HepG2 (cell line): ENCODE measurements around the gene PAPOLB. TPM values are rescaled to one million over a fixed set of nuclear protein-coding genes. Genes with fewer than 3 reads are reported as not detected.

Source experiments
- ATAC-seq: fragments of 200-7000 bp; cut with Tn5 transposase; 3 replicates; pipeline ENCODE4 v1.9.1; 2020; ENCODE audit warnings: mild to moderate bottlenecking, moderate library complexity
- BruUV-seq: library from RNA; stranded (reverse); fragments of 400-500 nt; replicated peaks from 2 replicates; lab custom pipeline; 2021; lab: Mats Ljungman, UMichigan
- CTCF ChIA-PET: fragments of 300-600 bp; formaldehyde crosslinking; extraction: SDS; loops from one replicate; lab custom pipeline; 2021; ENCODE audit warnings: low total read pairs, inconsistent platforms, low intra/inter-chr PET ratio; lab: Yijun Ruan, JAX
- POLR2A ChIA-PET: fragments of 350-600 bp; sonication (Branson Sonifier 250); formaldehyde crosslinking; loops from one replicate; lab custom pipeline; 2020; ENCODE audit warnings: antibody characterized with exemption, inconsistent platforms; lab: Yijun Ruan, JAX
- DNase-seq: peaks from one replicate; pipeline ENCODE4 v3.0.0-alpha.2; 2015; ENCODE audit warnings: low spot score
- FAIRE-seq: peaks from 3 replicates; lab custom pipeline; 2011; peaks lifted over from hg19 to GRCh38; lab: Jason Lieb, UNC
- H2AFZ ChIP-seq: one replicate; pipeline ENCODE4 v1.6.1; 2011; ENCODE audit warnings: low read length, inconsistent platforms
- H3K27ac ChIP-seq: fragments of 300-600 bp; 3 replicates; pipeline ENCODE4 v1.8.0; 2011; ENCODE audit warnings: mixed run types, mild to moderate bottlenecking, mixed read lengths, low read length, inconsistent platforms; ENCODE audit not compliant: insufficient read depth; ENCODE audit errors: extremely low read length
- H3K27me3 ChIP-seq, 2 experiments: fragments of 200-600 bp in 1 of 2; 2 replicates in 1 of 2; 3 replicates in 1 of 2; pipeline versions ENCODE4 v1.6.0 to v1.8.0; 2011; ENCODE audit warnings: low read length in 2 of 2, mild to moderate bottlenecking in 2 of 2, moderate library complexity in 2 of 2, inconsistent platforms in 1 of 2; ENCODE audit not compliant: insufficient read depth in 2 of 2, control insufficient read depth in 1 of 2
- H3K36me3 ChIP-seq, 2 experiments: fragments of 200-600 bp in 1 of 2; replicated peaks in 1 of 2; 2 replicates in 1 of 2; 3 replicates in 1 of 2; pipeline versions ENCODE4 v1.5.1 to v1.8.0; 2011; ENCODE audit warnings: low read length in 2 of 2, inconsistent platforms in 1 of 2; ENCODE audit not compliant: insufficient read depth in 2 of 2, control insufficient read depth in 1 of 2
- H3K4me1 ChIP-seq: 2 replicates; pipeline ENCODE4 v1.5.1; 2012; ENCODE audit warnings: low read length, inconsistent platforms; ENCODE audit not compliant: insufficient read depth
- H3K4me2 ChIP-seq: 2 replicates; pipeline ENCODE4 v1.6.0; 2011; ENCODE audit warnings: low read depth, low read length, inconsistent platforms
- H3K4me3 ChIP-seq, 3 experiments: fragments of 200-600 bp in 1 of 3; sonication (generic), shearing (Covaris generic) in 1 of 3; replicated peaks in 1 of 3; 2 replicates each; pipeline ENCODE4 v1.5.1; 2011 to 2016; ENCODE audit warnings: low read length in 3 of 3, inconsistent platforms in 2 of 3, low read depth in 2 of 3, mild to moderate bottlenecking in 2 of 3, control low read depth in 1 of 3, mixed read lengths in 1 of 3; ENCODE audit not compliant: insufficient read depth in 1 of 3
- H3K79me2 ChIP-seq: one replicate; pipeline ENCODE4 v1.6.1; 2011; ENCODE audit warnings: low read length, inconsistent platforms; ENCODE audit not compliant: insufficient read depth
- H3K9ac ChIP-seq: 2 replicates; pipeline ENCODE4 v1.6.0; 2011; ENCODE audit warnings: mild to moderate bottlenecking, low read depth, low read length, inconsistent platforms; ENCODE audit not compliant: insufficient read depth
- H3K9me3 ChIP-seq: 2 replicates; pipeline ENCODE4 v1.5.1; 2012; ENCODE audit warnings: mild to moderate bottlenecking, low read length
- H4K20me1 ChIP-seq: 2 replicates; pipeline ENCODE4 v1.6.0; 2011; ENCODE audit warnings: inconsistent platforms, mild to moderate bottlenecking, low read length, moderate library complexity; ENCODE audit not compliant: insufficient read depth
- CBFB ChIP-seq: sonication (generic); formaldehyde crosslinking; IDR thresholded peaks from 2 replicates; pipeline ENCODE4 v1.4.0; 2020; ENCODE audit warnings: missing genetic modification reagents
- ESRRA ChIP-seq: sonication (generic); formaldehyde crosslinking; IDR thresholded peaks from 2 replicates; pipeline ENCODE4 v1.5.1; 2020; ENCODE audit warnings: mild to moderate bottlenecking, low read depth, missing genetic modification reagents
- GABPB1 ChIP-seq: IDR thresholded peaks from 2 replicates; pipeline ENCODE4 v1.6.1; 2016; ENCODE audit warnings: mild to moderate bottlenecking, missing genetic modification reagents, moderate library complexity, missing compliant biosample characterization
- HOXD1 ChIP-seq: sonication (generic); formaldehyde crosslinking; IDR thresholded peaks from 2 replicates; pipeline ENCODE4 v1.5.0; 2020; ENCODE audit warnings: missing genetic modification reagents
- KAT8 ChIP-seq: IDR thresholded peaks from 2 replicates; pipeline ENCODE4 v1.6.1; 2016; ENCODE audit warnings: missing genetic modification reagents, missing compliant biosample characterization
- PAWR ChIP-seq: sonication (generic); formaldehyde crosslinking; IDR thresholded peaks from 2 replicates; pipeline ENCODE4 v1.4.0; 2020; ENCODE audit warnings: missing genetic modification reagents, mild to moderate bottlenecking, borderline replicate concordance
- SOX5 ChIP-seq: IDR thresholded peaks from 2 replicates; pipeline ENCODE4 v1.6.1; 2016; ENCODE audit warnings: borderline replicate concordance
- SUZ12 ChIP-seq: fragments of 150-350 bp; IDR thresholded peaks from 2 replicates; pipeline ENCODE4 v1.6.1; 2014; ENCODE audit warnings: low read depth, low read length
- TARDBP ChIP-seq: sonication (generic); formaldehyde crosslinking; IDR thresholded peaks from 2 replicates; pipeline ENCODE4 v1.8.0; 2022; ENCODE audit warnings: mild to moderate bottlenecking, missing genetic modification reagents
- ZFP37 ChIP-seq: sonication (generic); formaldehyde crosslinking; IDR thresholded peaks from 2 replicates; pipeline ENCODE4 v1.4.0; 2020; ENCODE audit warnings: missing genetic modification reagents, borderline replicate concordance
- ZNF367 ChIP-seq: sonication (generic); formaldehyde crosslinking; IDR thresholded peaks from 2 replicates; pipeline ENCODE4 v1.4.0; 2020; ENCODE audit warnings: missing genetic modification reagents, borderline replicate concordance
- ZNF441 ChIP-seq: sonication (generic); formaldehyde crosslinking; IDR thresholded peaks from 2 replicates; pipeline ENCODE4 v1.7.0; 2021; ENCODE audit warnings: missing genetic modification reagents, borderline replicate concordance
- ZNF7 ChIP-seq: IDR thresholded peaks from 2 replicates; pipeline ENCODE4 v1.6.1; 2016; ENCODE audit warnings: missing biosample characterization, missing genetic modification reagents
- WGBS: methylation state at CpG from one replicate; pipeline ENCODE4 v1.1.6; 2017; ENCODE audit warnings: low lambda C conversion rate; 5-methylcytosine and 5-hydroxymethylcytosine counted together
- in situ Hi-C: cut with HindIII; loops from 2 replicates; pipeline ENCODE4 v1.10.0; 2017; ENCODE audit warnings: low pct_unique_long_range_greater_than_20kb; ENCODE audit not compliant: extremely low pct_ligation_motif_present
- intact Hi-C: fragments of 100-400 bp; cut with micrococcal nuclease; formaldehyde crosslinking; loops from one replicate; pipeline ENCODE4 v1.10.0; 2022; ENCODE audit not compliant: unreplicated experiment
- polyA plus RNA-seq, 8 experiments: library from polyadenylated mRNA; depleted of rRNA in 3 of 8; stranded (reverse) in 7 of 8; unstranded in 1 of 8; fragments of >200 nt; fragmentation: Illumina TruSeq in 4 of 8; extraction: Trizol in 4 of 8; gene quantifications; 2 replicates each; pipeline versions ENCODE4 v1.2.1 to v1.2.3, GENCODE V29; 2011 to 2016; ENCODE audit warnings: low read depth in 4 of 8, missing spikeins in 1 of 8, mixed read lengths in 1 of 8; ENCODE audit not compliant: insufficient read depth in 1 of 8
- total RNA-seq, 5 experiments: library from RNA; depleted of rRNA; stranded (reverse); fragments of >200 nt; fragmentation: Illumina TruSeq; extraction: Trizol; gene quantifications; 2 replicates each; pipeline ENCODE4 v1.2.3, GENCODE V29; 2016; ENCODE audit warnings: low read depth in 1 of 5
- TF ChIP-seq, protein P1 (sequence below): sonication (generic); formaldehyde crosslinking; IDR thresholded peaks from 2 replicates; pipeline ENCODE4 v1.5.0; 2020; ENCODE audit warnings: mild to moderate bottlenecking, missing genetic modification reagents, borderline replicate concordance
- TF ChIP-seq, protein P2 (sequence below): IDR thresholded peaks from 2 replicates; pipeline ENCODE4 v1.4.0; 2020; ENCODE audit warnings: mild to moderate bottlenecking, missing genetic modification reagents
- TF ChIP-seq, protein P3 (sequence below): sonication (generic); formaldehyde crosslinking; IDR thresholded peaks from 2 replicates; pipeline ENCODE4 v1.5.1; 2020; ENCODE audit warnings: mild to moderate bottlenecking, missing genetic modification reagents, moderate library complexity

The PAPOLB gene
- total and polyA plus RNA-seq, 2 of the 13 experiments (the other 11 are each of a cell fraction or from before 2014, with no cell fraction given), result not detected

DNA sequence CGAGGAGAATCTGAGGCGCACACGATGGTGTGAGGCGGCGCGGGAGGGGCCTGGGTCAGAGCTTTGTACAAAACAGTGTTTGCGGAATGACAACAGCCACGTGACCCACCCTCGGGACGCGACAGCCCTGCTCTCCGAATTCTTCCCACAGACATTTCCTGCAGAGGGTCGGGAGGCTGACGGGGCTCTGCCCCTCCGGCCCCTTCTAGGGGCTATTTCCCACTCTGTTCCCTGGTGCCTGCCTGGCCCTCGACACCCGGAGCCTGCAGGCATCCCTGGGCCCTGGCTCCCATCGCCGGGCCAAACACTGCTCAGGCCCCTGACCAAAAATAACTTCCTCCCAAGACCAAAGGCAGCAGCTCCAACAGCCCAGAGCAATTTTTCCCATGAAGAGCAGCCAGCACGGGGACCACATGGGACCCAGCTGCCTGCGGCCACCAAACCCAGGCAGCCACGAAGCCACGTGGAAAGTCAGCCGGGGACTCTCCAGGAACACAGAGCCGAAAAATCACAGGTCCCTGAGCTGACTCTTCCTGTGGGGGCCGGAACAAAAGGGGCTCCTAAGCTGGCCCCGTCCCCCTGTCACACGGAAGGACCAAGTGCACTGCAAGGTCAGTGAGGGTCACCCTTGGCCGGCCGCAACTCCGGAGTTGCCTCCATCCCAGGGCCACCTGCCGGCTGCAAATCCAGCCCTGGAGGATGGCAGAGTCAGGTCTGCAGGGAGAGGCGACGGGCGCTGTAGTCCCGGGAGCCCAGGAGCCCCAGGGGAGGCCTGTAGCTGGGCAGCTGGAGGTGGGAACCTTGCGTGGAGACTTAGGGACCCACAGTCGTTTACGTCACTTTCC lies 42.0 kb downstream of the PAPOLB start:
- CTCF ChIA-PET, result no interaction called here
- FAIRE-seq, result no peak
- no peaks in the 10 kb centered on the region for H3K79me2 ChIP-seq
- DNase-seq, result no peak
- intact Hi-C loops (no loop called here), in situ Hi-C loops (no loop called here)
- no peak overlapping the region for H3K4me2 ChIP-seq
- no TSS peak for BruUV-seq
- H3K27ac ChIP-seq, result no peak overlapping the region
- no peak overlapping the region for H3K9ac ChIP-seq
- ATAC-seq, result no peak
- no peaks in the 10 kb centered on the region for H3K9me3 ChIP-seq
- H3K36me3 ChIP-seq, result no peaks in the 10 kb centered on the region
- WGBS, result 63% methylated on average over 11 of the region's 39 CpGs
- H4K20me1 ChIP-seq, result no peaks in the 10 kb centered on the region
- H3K27me3 ChIP-seq, result peaks cover 9 to 79% of the 10 kb centered on the region in 2 experiments
- no peak overlapping the region for H2AFZ ChIP-seq
- H3K4me1 ChIP-seq, result peaks cover 7% of the 10 kb centered on the region; the same call in 1 of the 2 replicates
- POLR2A ChIA-PET, result no interaction called here
- H3K4me3 ChIP-seq, result no peak overlapping the region
- TF ChIP-seq SUZ12 (no peak), PAWR (CRISPR knock-in tag) (no peak), ZNF367 (CRISPR knock-in tag) (no peak), HOXD1 (CRISPR knock-in tag) (no peak), KAT8 (CRISPR knock-in tag) (no peak), GABPB1 (CRISPR knock-in tag) (no peak), ZFP37 (CRISPR knock-in tag) (no peak), ZNF441 (no peak), ZNF7 (CRISPR knock-in tag) (no peak), TARDBP (CRISPR knock-in tag) (no peak), ESRRA (no peak), SOX5 (CRISPR knock-in tag) (no peak), CBFB (CRISPR knock-in tag) (no peak)
- TF ChIP-seq, protein P1, sequence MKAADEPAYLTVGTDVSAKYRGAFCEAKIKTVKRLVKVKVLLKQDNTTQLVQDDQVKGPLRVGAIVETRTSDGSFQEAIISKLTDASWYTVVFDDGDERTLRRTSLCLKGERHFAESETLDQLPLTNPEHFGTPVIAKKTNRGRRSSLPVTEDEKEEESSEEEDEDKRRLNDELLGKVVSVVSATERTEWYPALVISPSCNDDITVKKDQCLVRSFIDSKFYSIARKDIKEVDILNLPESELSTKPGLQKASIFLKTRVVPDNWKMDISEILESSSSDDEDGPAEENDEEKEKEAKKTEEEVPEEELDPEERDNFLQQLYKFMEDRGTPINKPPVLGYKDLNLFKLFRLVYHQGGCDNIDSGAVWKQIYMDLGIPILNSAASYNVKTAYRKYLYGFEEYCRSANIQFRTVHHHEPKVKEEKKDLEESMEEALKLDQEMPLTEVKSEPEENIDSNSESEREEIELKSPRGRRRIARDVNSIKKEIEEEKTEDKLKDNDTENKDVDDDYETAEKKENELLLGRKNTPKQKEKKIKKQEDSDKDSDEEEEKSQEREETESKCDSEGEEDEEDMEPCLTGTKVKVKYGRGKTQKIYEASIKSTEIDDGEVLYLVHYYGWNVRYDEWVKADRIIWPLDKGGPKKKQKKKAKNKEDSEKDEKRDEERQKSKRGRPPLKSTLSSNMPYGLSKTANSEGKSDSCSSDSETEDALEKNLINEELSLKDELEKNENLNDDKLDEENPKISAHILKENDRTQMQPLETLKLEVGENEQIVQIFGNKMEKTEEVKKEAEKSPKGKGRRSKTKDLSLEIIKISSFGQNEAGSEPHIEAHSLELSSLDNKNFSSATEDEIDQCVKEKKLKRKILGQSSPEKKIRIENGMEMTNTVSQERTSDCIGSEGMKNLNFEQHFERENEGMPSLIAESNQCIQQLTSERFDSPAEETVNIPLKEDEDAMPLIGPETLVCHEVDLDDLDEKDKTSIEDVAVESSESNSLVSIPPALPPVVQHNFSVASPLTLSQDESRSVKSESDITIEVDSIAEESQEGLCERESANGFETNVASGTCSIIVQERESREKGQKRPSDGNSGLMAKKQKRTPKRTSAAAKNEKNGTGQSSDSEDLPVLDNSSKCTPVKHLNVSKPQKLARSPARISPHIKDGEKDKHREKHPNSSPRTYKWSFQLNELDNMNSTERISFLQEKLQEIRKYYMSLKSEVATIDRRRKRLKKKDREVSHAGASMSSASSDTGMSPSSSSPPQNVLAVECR, result no peak
- TF ChIP-seq, protein P2, sequence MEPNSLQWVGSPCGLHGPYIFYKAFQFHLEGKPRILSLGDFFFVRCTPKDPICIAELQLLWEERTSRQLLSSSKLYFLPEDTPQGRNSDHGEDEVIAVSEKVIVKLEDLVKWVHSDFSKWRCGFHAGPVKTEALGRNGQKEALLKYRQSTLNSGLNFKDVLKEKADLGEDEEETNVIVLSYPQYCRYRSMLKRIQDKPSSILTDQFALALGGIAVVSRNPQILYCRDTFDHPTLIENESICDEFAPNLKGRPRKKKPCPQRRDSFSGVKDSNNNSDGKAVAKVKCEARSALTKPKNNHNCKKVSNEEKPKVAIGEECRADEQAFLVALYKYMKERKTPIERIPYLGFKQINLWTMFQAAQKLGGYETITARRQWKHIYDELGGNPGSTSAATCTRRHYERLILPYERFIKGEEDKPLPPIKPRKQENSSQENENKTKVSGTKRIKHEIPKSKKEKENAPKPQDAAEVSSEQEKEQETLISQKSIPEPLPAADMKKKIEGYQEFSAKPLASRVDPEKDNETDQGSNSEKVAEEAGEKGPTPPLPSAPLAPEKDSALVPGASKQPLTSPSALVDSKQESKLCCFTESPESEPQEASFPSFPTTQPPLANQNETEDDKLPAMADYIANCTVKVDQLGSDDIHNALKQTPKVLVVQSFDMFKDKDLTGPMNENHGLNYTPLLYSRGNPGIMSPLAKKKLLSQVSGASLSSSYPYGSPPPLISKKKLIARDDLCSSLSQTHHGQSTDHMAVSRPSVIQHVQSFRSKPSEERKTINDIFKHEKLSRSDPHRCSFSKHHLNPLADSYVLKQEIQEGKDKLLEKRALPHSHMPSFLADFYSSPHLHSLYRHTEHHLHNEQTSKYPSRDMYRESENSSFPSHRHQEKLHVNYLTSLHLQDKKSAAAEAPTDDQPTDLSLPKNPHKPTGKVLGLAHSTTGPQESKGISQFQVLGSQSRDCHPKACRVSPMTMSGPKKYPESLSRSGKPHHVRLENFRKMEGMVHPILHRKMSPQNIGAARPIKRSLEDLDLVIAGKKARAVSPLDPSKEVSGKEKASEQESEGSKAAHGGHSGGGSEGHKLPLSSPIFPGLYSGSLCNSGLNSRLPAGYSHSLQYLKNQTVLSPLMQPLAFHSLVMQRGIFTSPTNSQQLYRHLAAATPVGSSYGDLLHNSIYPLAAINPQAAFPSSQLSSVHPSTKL (CRISPR knock-in tag), result no peak
- TF ChIP-seq, protein P3, sequence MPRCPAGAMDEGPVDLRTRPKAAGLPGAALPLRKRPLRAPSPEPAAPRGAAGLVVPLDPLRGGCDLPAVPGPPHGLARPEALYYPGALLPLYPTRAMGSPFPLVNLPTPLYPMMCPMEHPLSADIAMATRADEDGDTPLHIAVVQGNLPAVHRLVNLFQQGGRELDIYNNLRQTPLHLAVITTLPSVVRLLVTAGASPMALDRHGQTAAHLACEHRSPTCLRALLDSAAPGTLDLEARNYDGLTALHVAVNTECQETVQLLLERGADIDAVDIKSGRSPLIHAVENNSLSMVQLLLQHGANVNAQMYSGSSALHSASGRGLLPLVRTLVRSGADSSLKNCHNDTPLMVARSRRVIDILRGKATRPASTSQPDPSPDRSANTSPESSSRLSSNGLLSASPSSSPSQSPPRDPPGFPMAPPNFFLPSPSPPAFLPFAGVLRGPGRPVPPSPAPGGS (CRISPR knock-in tag), result no peak
